Measurements from ENCODE around the gene ADGRF3. TPM values are rescaled to one million over a fixed set of nuclear protein-coding genes. Genes with fewer than 3 reads are reported as not detected.
A peak's percentile ranks its signal among the peaks of the same experiment; 100 is the strongest.

Gene ADGRF3
- total and polyA plus RNA-seq, 9 of the 15 experiments (the other 6 are each of a cell fraction or from before 2014, with no cell fraction given): 0.04 to 0.54 (median 0.16) TPM; not detected in 2

DNA sequence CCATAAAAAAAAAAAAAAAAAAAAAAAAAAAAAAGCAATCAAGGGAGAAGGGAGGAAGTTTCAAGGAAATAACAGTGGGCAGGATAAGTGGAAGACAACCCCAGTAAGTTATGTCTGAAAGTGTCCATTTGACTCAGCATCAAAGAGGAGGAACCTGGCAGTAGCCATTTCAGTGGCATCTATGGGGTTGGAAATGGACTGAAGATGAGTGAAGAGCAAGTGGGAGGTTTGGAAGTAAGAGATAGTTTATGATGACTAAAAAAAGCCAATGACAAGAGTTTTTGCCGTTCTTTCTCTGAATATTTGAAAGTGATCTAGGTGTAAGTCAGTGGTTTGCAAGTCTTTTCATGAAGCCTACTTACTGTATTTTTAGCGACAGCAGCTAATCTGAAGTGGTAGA is 9.9 kb downstream of the ADGRF3 start:
- H2AFZ ChIP-seq (ENCODE audit: low read depth, low read length): peak overlapping the region; percentile 54
- intact Hi-C loops (cut with micrococcal nuclease): no loop called here
- no peaks in the 10 kb centered on the region for H3K9me3 ChIP-seq (replicated peaks; ENCODE audit: control insufficient read depth, insufficient read depth, low read depth, low read length)
- 30% methylated on average over 2 of the region's 2 CpGs for WGBS (ENCODE audit: insufficient coverage, low coverage, missing lambda C conversion rate)
- in situ Hi-C loops (cut with MboI): no loop called here
- ATAC-seq (no peak), FAIRE-seq (no peak), DNase-seq (ENCODE audit: extremely low read depth in 1 of 4, low spot score in 3 of 4) (no peak)
- H3K9me1 ChIP-seq (ENCODE audit: control insufficient read depth, insufficient read depth, low read length): no peaks in the 10 kb centered on the region
- peaks cover 2 to 18% of the 10 kb centered on the region in 2 experiments; a peak in 4 of 5 replicates for H3K4me1 ChIP-seq (replicated peaks in 1 of 2; ENCODE audit: control insufficient read depth in 2 of 2, insufficient read depth in 2 of 2, low read length in 2 of 2)
- no peak overlapping the region for H3K4me2 ChIP-seq (ENCODE audit: insufficient read depth, low read length)
- BruUV-seq (replicated peaks): no TSS peak
- H3K27me3 ChIP-seq (ENCODE audit: control insufficient read depth in 2 of 2, insufficient read depth in 2 of 2, low read length in 2 of 2): no peaks in the 10 kb centered on the region
- H3K9ac ChIP-seq (ENCODE audit: insufficient read depth in 1 of 2, low read depth in 2 of 2, low read length in 2 of 2): no peak overlapping the region
- H3K4me3 ChIP-seq: no peak overlapping the region
- H3K79me2 ChIP-seq (ENCODE audit: control insufficient read depth, insufficient read depth, low read length): no peaks in the 10 kb centered on the region
- H3K27ac ChIP-seq (ENCODE audit: extremely low read depth, low read depth, low read length): no peak overlapping the region
- CTCF ChIA-PET (ENCODE audit: low intra/inter-chr PET ratio): no interaction called here
- POLR2A ChIA-PET: interaction anchor here (2.7 kb wide), 1 partner anchor 8 kb away, joined by 11 read pairs; the partner anchor contains the start of gene SELENOI
- TF ChIP-seq, protein P1, sequence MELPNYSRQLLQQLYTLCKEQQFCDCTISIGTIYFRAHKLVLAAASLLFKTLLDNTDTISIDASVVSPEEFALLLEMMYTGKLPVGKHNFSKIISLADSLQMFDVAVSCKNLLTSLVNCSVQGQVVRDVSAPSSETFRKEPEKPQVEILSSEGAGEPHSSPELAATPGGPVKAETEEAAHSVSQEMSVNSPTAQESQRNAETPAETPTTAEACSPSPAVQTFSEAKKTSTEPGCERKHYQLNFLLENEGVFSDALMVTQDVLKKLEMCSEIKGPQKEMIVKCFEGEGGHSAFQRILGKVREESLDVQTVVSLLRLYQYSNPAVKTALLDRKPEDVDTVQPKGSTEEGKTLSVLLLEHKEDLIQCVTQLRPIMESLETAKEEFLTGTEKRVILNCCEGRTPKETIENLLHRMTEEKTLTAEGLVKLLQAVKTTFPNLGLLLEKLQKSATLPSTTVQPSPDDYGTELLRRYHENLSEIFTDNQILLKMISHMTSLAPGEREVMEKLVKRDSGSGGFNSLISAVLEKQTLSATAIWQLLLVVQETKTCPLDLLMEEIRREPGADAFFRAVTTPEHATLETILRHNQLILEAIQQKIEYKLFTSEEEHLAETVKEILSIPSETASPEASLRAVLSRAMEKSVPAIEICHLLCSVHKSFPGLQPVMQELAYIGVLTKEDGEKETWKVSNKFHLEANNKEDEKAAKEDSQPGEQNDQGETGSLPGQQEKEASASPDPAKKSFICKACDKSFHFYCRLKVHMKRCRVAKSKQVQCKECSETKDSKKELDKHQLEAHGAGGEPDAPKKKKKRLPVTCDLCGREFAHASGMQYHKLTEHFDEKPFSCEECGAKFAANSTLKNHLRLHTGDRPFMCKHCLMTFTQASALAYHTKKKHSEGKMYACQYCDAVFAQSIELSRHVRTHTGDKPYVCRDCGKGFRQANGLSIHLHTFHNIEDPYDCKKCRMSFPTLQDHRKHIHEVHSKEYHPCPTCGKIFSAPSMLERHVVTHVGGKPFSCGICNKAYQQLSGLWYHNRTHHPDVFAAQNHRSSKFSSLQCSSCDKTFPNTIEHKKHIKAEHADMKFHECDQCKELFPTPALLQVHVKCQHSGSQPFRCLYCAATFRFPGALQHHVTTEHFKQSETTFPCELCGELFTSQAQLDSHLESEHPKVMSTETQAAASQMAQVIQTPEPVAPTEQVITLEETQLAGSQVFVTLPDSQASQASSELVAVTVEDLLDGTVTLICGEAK (IDR thresholded peaks at IDR 0.05): 0 out of 2 replicates have a peak, but pooled peaks have one; percentile 1
- TF ChIP-seq, protein P1 (CRISPR knock-in tag; IDR thresholded peaks at IDR 0.05): no peak
- peak; percentile 37; the same call in 1 of the 2 replicates for TF ChIP-seq POLR2A (conservative IDR thresholded peaks at IDR 0.05)
- TF ChIP-seq, protein P2, sequence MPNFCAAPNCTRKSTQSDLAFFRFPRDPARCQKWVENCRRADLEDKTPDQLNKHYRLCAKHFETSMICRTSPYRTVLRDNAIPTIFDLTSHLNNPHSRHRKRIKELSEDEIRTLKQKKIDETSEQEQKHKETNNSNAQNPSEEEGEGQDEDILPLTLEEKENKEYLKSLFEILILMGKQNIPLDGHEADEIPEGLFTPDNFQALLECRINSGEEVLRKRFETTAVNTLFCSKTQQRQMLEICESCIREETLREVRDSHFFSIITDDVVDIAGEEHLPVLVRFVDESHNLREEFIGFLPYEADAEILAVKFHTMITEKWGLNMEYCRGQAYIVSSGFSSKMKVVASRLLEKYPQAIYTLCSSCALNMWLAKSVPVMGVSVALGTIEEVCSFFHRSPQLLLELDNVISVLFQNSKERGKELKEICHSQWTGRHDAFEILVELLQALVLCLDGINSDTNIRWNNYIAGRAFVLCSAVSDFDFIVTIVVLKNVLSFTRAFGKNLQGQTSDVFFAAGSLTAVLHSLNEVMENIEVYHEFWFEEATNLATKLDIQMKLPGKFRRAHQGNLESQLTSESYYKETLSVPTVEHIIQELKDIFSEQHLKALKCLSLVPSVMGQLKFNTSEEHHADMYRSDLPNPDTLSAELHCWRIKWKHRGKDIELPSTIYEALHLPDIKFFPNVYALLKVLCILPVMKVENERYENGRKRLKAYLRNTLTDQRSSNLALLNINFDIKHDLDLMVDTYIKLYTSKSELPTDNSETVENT (CRISPR knock-in tag; IDR thresholded peaks at IDR 0.05): no peak
- H3K36me3 ChIP-seq (ENCODE audit: control insufficient read depth, insufficient read depth, low read length): no peaks in the 10 kb centered on the region
- H4K20me1 ChIP-seq (replicated peaks; ENCODE audit: control insufficient read depth, insufficient read depth, low read length): no peaks in the 10 kb centered on the region
